ENCODE data around the gene RASD1.

Gene RASD1

DNA sequence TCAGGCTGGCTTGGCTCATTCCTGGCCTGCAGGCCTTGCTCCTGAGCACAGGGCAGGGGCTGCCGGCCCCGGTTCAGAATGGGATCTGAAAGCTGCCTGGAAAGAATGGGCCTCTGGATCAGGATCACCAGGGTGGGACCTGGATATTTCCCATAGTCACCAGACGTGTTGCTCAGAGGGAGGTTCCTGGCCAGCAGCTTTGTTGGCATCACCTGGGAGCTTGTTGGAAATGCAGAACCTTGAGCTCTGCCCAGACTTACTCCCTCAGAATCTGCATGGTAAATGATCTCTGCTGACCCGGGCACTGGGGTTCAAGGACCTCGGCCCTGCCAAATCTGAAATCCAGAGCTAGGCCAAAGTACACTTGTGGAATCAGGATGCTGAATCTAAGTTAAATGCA is 48.9 kb downstream of the RASD1 start:
- TF ChIP-seq, protein P1, sequence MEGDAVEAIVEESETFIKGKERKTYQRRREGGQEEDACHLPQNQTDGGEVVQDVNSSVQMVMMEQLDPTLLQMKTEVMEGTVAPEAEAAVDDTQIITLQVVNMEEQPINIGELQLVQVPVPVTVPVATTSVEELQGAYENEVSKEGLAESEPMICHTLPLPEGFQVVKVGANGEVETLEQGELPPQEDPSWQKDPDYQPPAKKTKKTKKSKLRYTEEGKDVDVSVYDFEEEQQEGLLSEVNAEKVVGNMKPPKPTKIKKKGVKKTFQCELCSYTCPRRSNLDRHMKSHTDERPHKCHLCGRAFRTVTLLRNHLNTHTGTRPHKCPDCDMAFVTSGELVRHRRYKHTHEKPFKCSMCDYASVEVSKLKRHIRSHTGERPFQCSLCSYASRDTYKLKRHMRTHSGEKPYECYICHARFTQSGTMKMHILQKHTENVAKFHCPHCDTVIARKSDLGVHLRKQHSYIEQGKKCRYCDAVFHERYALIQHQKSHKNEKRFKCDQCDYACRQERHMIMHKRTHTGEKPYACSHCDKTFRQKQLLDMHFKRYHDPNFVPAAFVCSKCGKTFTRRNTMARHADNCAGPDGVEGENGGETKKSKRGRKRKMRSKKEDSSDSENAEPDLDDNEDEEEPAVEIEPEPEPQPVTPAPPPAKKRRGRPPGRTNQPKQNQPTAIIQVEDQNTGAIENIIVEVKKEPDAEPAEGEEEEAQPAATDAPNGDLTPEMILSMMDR (conservative IDR thresholded peaks at IDR 0.05; ENCODE audit: low read depth, low read length): no peak
- H3K4me3 ChIP-seq (ENCODE audit: low read length): no peak overlapping the region
- DNase-seq (ENCODE audit: low read depth): no peak

- no peak overlapping the region for H3K4me3 ChIP-seq (ENCODE audit: low read length)
- TF ChIP-seq, protein P1 (conservative IDR thresholded peaks at IDR 0.05; ENCODE audit: low read depth, low read length): no peak
- DNase-seq (ENCODE audit: low read depth): no peak
These were observed 49.5 kb downstream of the RASD1 start for GRCh38 chr17:17446666-17447155.

GRCh38 chr17:17445925-17446665 is 50.1 kb downstream of the RASD1 start:
- no peak for DNase-seq (ENCODE audit: low read depth)
- no peak overlapping the region for H3K4me3 ChIP-seq (ENCODE audit: low read length)
- TF ChIP-seq, protein P1 (conservative IDR thresholded peaks at IDR 0.05; ENCODE audit: low read depth, low read length): no peak

DNA sequence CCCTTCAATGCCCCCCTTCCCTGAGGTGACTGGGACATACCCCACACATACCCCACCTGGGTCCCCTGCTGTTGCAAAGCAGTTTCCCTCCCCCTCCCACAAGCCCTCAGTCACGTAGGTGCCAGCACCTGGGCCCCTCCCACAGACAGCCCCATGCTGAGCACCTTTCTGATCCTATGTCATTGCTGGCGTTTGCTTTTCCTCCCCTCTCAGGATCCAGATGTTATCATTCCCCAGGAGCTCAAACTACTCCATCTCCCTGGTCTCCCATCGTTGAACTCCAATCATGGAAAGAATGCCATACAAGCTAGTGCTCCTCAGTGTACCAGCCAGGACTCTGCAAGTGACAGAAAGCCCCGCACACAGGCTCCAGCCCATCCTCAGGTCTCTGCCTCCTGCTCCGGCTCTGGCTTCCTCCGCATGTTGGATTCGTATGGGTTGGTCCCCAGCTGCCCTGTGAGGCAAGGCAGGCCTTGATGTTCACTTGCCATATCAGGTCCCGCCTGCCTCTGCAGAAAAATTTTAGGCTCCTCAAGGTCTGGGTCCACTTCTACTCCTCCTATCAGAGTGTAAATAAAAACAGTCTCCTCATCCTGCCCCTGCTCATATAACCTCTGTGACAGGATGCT is 50.8 kb downstream of the RASD1 start:
- TF ChIP-seq, protein P1 (conservative IDR thresholded peaks at IDR 0.05; ENCODE audit: low read depth, low read length): no peak
- H3K4me3 ChIP-seq (ENCODE audit: low read length): no peak overlapping the region
- DNase-seq (ENCODE audit: low read depth): no peak
